ENCODE results near the gene PHPT1. TPM values are rescaled to one million over a fixed set of nuclear protein-coding genes. Genes with fewer than 3 reads are reported as not detected.

PHPT1 gene
- total and polyA plus RNA-seq, 4 donors, result 23.2 to 83.1 (median 42.3) TPM

- no peak for DNase-seq (ENCODE audit: low spot score)
- peak overlapping the region; percentile 16 to 41 for H3K27ac ChIP-seq (ENCODE audit: low read depth in 1 of 2, low read length in 2 of 2)
- no peaks in the 10 kb centered on the region for H3K27me3 ChIP-seq (ENCODE audit: control insufficient read depth in 4 of 4, insufficient read depth in 4 of 4, low read length in 3 of 4)
Observed at GRCh38 chr9:136863623-136864273, 14.5 kb downstream of the PHPT1 start.

More at GRCh38 chr9:136863623-136864273, 14.5 kb downstream of the PHPT1 start:
- Histone ChIP-seq H3K36me3 (ENCODE audit: control insufficient read depth in 4 of 4, insufficient read depth in 3 of 4, low read depth in 1 of 4, low read length in 3 of 4) (peaks cover 10 to 25% (median 11%) of the 10 kb centered on the region in 4 donors), H3K4me3 (ENCODE audit: low read depth in 1 of 3, low read length in 3 of 3) (no peak overlapping the region), H3K9ac (ENCODE audit: low read depth in 1 of 2, low read length in 2 of 2) (no peak overlapping the region), H3K4me1 (ENCODE audit: control insufficient read depth in 4 of 4, insufficient read depth in 4 of 4, low read length in 3 of 4) (peaks cover 23 to 61% (median 49%) of the 10 kb centered on the region in 4 donors), H3K9me3 (ENCODE audit: control insufficient read depth in 4 of 4, low read length in 3 of 4) (no peaks in the 10 kb centered on the region)
- no peak for TF ChIP-seq CTCF (IDR thresholded peaks at IDR 0.05; ENCODE audit: low read depth, low read length, missing input control)
- no peak for TF ChIP-seq EGR1 (IDR thresholded peaks at IDR 0.05; ENCODE audit: low read depth in 2 of 2)
- no peak for TF ChIP-seq ATF3 (IDR thresholded peaks at IDR 0.05)
- TF ChIP-seq ZBTB33 (IDR thresholded peaks at IDR 0.05), result no peak
- TF ChIP-seq HNF4G (IDR thresholded peaks at IDR 0.05), result no peak
- TF ChIP-seq MAX (IDR thresholded peaks at IDR 0.05), result no peak
- TF ChIP-seq FOXA1 (IDR thresholded peaks at IDR 0.05), result no peak
- TF ChIP-seq RAD21 (IDR thresholded peaks at IDR 0.05), result no peak
- TF ChIP-seq TAF1 (conservative IDR thresholded peaks at IDR 0.05), result no peak
- TF ChIP-seq YY1 (IDR thresholded peaks at IDR 0.05), result no peak
- no peak for TF ChIP-seq FOXA2 (IDR thresholded peaks at IDR 0.05)
- no peak for TF ChIP-seq REST (IDR thresholded peaks at IDR 0.05)
- no peak for TF ChIP-seq SP1 (IDR thresholded peaks at IDR 0.05)
- TF ChIP-seq NR2F2 (IDR thresholded peaks at IDR 0.05), result no peak
- 74% methylated on average over 12 of the region's 12 CpGs for WGBS
